ENCODE data around the gene TYW1. TPM values are rescaled to one million over a fixed set of nuclear protein-coding genes. Genes with fewer than 3 reads are reported as not detected.
"Not testable (repeated sequence)": the region's sequence is repeated elsewhere in the genome, so short reads cannot be mapped to it uniquely, and the experiment has no call there.

Gene TYW1
- total and polyA plus RNA-seq, 12 donors: 9.7 to 45.4 (median 22.6) TPM

DNA sequence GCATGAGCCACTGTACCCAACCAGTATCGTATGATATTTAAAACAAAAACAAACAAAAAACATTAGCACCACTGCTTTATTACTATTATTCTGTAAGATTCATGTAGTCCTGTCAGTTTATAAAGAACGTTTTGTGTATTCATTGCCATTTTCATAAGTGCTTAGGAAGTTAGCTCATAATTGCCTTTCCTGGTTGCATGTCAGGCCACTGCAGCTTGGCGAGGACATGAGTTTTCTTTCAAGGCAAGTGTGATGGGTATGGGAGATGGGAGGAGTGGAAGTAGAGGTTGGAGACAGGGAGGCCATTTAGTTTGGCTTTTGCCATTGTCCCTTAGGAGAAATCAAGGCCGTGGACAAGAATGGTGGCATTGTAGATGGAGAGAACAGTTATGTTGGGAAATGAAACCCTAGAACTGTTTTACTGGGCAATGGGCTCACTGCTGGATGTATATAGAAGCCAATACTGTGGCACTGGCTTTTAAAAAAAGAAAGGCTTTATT lies 48.9 kb downstream of the TYW1 start:
- TF ChIP-seq, protein P1, sequence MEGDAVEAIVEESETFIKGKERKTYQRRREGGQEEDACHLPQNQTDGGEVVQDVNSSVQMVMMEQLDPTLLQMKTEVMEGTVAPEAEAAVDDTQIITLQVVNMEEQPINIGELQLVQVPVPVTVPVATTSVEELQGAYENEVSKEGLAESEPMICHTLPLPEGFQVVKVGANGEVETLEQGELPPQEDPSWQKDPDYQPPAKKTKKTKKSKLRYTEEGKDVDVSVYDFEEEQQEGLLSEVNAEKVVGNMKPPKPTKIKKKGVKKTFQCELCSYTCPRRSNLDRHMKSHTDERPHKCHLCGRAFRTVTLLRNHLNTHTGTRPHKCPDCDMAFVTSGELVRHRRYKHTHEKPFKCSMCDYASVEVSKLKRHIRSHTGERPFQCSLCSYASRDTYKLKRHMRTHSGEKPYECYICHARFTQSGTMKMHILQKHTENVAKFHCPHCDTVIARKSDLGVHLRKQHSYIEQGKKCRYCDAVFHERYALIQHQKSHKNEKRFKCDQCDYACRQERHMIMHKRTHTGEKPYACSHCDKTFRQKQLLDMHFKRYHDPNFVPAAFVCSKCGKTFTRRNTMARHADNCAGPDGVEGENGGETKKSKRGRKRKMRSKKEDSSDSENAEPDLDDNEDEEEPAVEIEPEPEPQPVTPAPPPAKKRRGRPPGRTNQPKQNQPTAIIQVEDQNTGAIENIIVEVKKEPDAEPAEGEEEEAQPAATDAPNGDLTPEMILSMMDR (IDR thresholded peaks at IDR 0.05): no peak
- TF ChIP-seq POLR2A (IDR thresholded peaks at IDR 0.05): no peak
- DNase-seq: no peak
- Histone ChIP-seq H3K9me3 (replicated peaks in 1 of 3) (no peaks in the 10 kb centered on the region), H3K27ac (no peak overlapping the region), H3K36me3 (replicated peaks in 1 of 2) (no peaks in the 10 kb centered on the region), H3K27me3 (no peaks in the 10 kb centered on the region), H3K4me1 (replicated peaks in 1 of 2) (peaks cover 0 to 4% of the 10 kb centered on the region in 2 donors), H3K4me3 (no peak overlapping the region)
- intact Hi-C loops (cut with DNase I): no loop called here
- WGBS, 4 donors: 87 to 90% (median 90%) methylated on average over 4 of the region's 4 CpGs

GRCh38 chr7:67046819-67047218 lies 50.2 kb downstream of the TYW1 start:
- H3K36me3 ChIP-seq (replicated peaks in 1 of 2); H3K4me1 ChIP-seq (replicated peaks in 1 of 2); DNase-seq; H3K9me3 ChIP-seq (replicated peaks in 1 of 3); H3K27ac ChIP-seq; H3K27me3 ChIP-seq; intact Hi-C loops (cut with DNase I); H3K4me3 ChIP-seq: not testable (repeated sequence)
- 62 to 72% (median 66%) methylated on average over 2 of the region's 2 CpGs for WGBS, 4 donors

DNA sequence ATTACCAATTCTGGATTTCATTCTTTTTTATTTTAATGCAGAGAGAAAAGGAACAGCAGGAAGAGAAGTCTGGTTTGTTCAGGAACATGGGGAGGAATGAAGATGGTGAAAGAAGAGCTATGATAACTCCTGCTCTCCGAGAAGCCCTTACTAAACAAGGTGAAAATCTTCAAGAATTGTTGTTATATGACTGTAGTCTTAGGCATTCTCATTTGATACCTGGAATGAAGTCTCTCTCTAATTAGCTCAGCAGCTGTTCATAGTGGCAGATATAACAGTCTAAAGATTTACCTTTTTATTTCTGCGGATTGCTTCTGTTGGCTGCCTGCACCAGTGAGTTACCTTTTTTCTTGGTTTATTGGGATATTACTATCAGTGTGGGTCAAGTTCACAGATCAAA lies 53.3 kb downstream of the TYW1 start:
- H3K27ac ChIP-seq; DNase-seq; H3K4me3 ChIP-seq; H3K9me3 ChIP-seq (replicated peaks in 1 of 3); intact Hi-C loops (cut with DNase I); H3K27me3 ChIP-seq; H3K4me1 ChIP-seq (replicated peaks in 1 of 2); H3K36me3 ChIP-seq (replicated peaks in 1 of 2): not testable (repeated sequence)
- WGBS, 4 donors: 92 to 100% (median 97%) methylated on average over 1 to 2 of the region's 2 CpGs

- H3K27me3 ChIP-seq; H3K4me3 ChIP-seq; H3K27ac ChIP-seq; H3K4me1 ChIP-seq (replicated peaks in 1 of 2); H3K36me3 ChIP-seq (replicated peaks in 1 of 2); DNase-seq; H3K9me3 ChIP-seq (replicated peaks in 1 of 3); intact Hi-C loops (cut with DNase I): not testable (repeated sequence)
- 95 to 99% (median 98%) methylated on average over 2 of the region's 2 CpGs for WGBS, 4 donors
Observed at GRCh38 chr7:67052161-67052560, 55.5 kb downstream of the TYW1 start.

GRCh38 chr7:67056683-67057082 lies 60.0 kb downstream of the TYW1 start:
- 95 to 97% (median 96%) methylated on average over 2 of the region's 2 CpGs for whole genome bisulfite sequencing, 4 donors
- Histone ChIP-seq H3K27ac (no peak overlapping the region), H3K4me3 (no peak overlapping the region), H3K4me1 (replicated peaks in 1 of 2) (no peaks in the 10 kb centered on the region), H3K27me3 (no peaks in the 10 kb centered on the region), H3K9me3 (replicated peaks in 1 of 3) (no peaks in the 10 kb centered on the region), H3K36me3 (replicated peaks in 1 of 2) (no peaks in the 10 kb centered on the region)
- no peak for TF ChIP-seq POLR2A (IDR thresholded peaks at IDR 0.05)
- TF ChIP-seq, protein P1 (IDR thresholded peaks at IDR 0.05): no peak
- DNase-seq: no peak
- intact Hi-C loops (cut with DNase I): no loop called here

GRCh38 chr7:67061321-67061720 lies 64.7 kb downstream of the TYW1 start:
- 96 to 98% (median 97%) methylated on average over 4 of the region's 4 CpGs for WGBS, 4 donors
- intact Hi-C loops (cut with DNase I): not testable (repeated sequence)

DNA sequence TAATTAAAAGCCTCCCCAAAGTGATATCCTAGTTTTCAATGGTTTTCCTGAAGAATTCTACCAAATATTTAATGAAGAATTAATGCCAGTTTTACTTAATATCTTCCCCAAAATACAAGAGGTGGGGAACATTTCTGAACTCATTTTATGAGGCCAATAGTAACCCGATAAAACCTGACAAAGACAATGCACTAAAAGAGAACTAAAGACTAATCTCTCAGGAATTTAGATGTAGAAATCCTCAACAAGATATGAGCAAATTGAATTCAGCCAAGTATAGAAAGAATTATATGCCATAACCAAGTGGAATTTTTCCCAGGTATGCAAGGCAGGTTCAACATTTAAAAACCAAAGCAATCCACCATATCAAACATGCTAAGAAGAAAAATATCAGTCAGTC lies 66.2 kb downstream of the TYW1 start:
- H3K27me3 ChIP-seq; H3K9me3 ChIP-seq (replicated peaks in 1 of 3); DNase-seq; H3K36me3 ChIP-seq (replicated peaks in 1 of 2); H3K27ac ChIP-seq; H3K4me3 ChIP-seq; intact Hi-C loops (cut with DNase I); H3K4me1 ChIP-seq (replicated peaks in 1 of 2): not testable (repeated sequence)
- WGBS, 4 donors: 61 to 77% (median 72%) methylated on average over 1 of the region's 1 CpG

More at GRCh38 chr7:67061321-67061720, 64.7 kb downstream of the TYW1 start:
- not testable (repeated sequence) for H3K4me3 ChIP-seq; H3K27me3 ChIP-seq; H3K9me3 ChIP-seq (replicated peaks in 1 of 3); H3K36me3 ChIP-seq (replicated peaks in 1 of 2); H3K4me1 ChIP-seq (replicated peaks in 1 of 2); DNase-seq; H3K27ac ChIP-seq

Data from adrenal gland (tissue), 12 donors.